Astrocyte (in vitro differentiated cells and primary cell): ENCODE data around the gene RPAP2. TPM values are rescaled to one million over a fixed set of nuclear protein-coding genes. Genes with fewer than 3 reads are reported as not detected.
A peak's percentile ranks its signal among the peaks of the same experiment; 100 is the strongest.

Experiments used
- DNase-seq: peaks from one replicate; pipeline ENCODE4 v3.0.0-alpha.2; 2010; ENCODE audit warnings: low read depth
- FAIRE-seq: peaks from 2 replicates; lab custom pipeline; 2011; peaks lifted over from hg19 to GRCh38; lab: Jason Lieb, UNC
- H2AFZ ChIP-seq: 2 replicates; pipeline ENCODE4 v1.6.0; 2012; ENCODE audit warnings: low read depth, low read length, inconsistent platforms
- H3K27ac ChIP-seq: 2 replicates; pipeline ENCODE4 v1.5.1; 2011; ENCODE audit warnings: low read depth, low read length, inconsistent platforms
- H3K27me3 ChIP-seq: 2 replicates; pipeline ENCODE4 v1.6.0; 2011; ENCODE audit warnings: low read length, inconsistent platforms; ENCODE audit not compliant: insufficient read depth
- H3K36me3 ChIP-seq: 2 replicates; pipeline ENCODE4 v1.5.1; 2011; ENCODE audit warnings: low read length, inconsistent platforms; ENCODE audit not compliant: insufficient read depth
- H3K4me1 ChIP-seq: 2 replicates; pipeline ENCODE4 v1.5.1; 2011; ENCODE audit warnings: low read length, inconsistent platforms; ENCODE audit not compliant: insufficient read depth
- H3K4me2 ChIP-seq: 2 replicates; pipeline ENCODE4 v1.6.0; 2012; ENCODE audit warnings: low read length, inconsistent platforms
- H3K4me3 ChIP-seq: 2 replicates; pipeline ENCODE4 v1.5.1; 2011; ENCODE audit warnings: low read depth, mild to moderate bottlenecking, low read length, inconsistent platforms; ENCODE audit not compliant: insufficient read depth
- H3K79me2 ChIP-seq: 2 replicates; pipeline ENCODE4 v1.6.0; 2012; ENCODE audit warnings: mild to moderate bottlenecking, low read length, inconsistent platforms; ENCODE audit not compliant: insufficient read depth
- H3K9ac ChIP-seq: 2 replicates; pipeline ENCODE4 v1.6.0; 2012; ENCODE audit warnings: mild to moderate bottlenecking, low read length, inconsistent platforms
- H3K9me3 ChIP-seq: 2 replicates; pipeline ENCODE4 v1.5.1; 2012; ENCODE audit warnings: low read depth, mild to moderate bottlenecking, low read length, inconsistent platforms; ENCODE audit not compliant: insufficient read depth
- H4K20me1 ChIP-seq: 2 replicates; pipeline ENCODE4 v1.6.0; 2012; ENCODE audit warnings: low read length, inconsistent platforms; ENCODE audit not compliant: insufficient read depth
- H3K27ac Mint-ChIP-seq: one replicate; pipeline ENCODE4 v1.8.0; 2021; ENCODE audit warnings: mild to moderate bottlenecking, mixed read lengths; ENCODE audit not compliant: unreplicated experiment
- H3K27me3 Mint-ChIP-seq: one replicate; pipeline ENCODE4 v1.8.0; 2021; ENCODE audit warnings: low read depth, mixed read lengths; ENCODE audit not compliant: unreplicated experiment
- H3K36me3 Mint-ChIP-seq: one replicate; pipeline ENCODE4 v1.8.0; 2021; ENCODE audit warnings: low read depth, mixed read lengths; ENCODE audit not compliant: unreplicated experiment
- H3K4me1 Mint-ChIP-seq: one replicate; pipeline ENCODE4 v1.8.0; 2021; ENCODE audit warnings: low read depth, mixed read lengths; ENCODE audit not compliant: unreplicated experiment
- H3K4me3 Mint-ChIP-seq: one replicate; pipeline ENCODE4 v1.8.0; 2021; ENCODE audit warnings: mild to moderate bottlenecking, moderate library complexity, mixed read lengths; ENCODE audit not compliant: unreplicated experiment
- H3K9me3 Mint-ChIP-seq: one replicate; pipeline ENCODE4 v1.8.0; 2021; ENCODE audit warnings: mild to moderate bottlenecking, mixed read lengths; ENCODE audit not compliant: unreplicated experiment
- EZH2 ChIP-seq: IDR thresholded peaks from 2 replicates; pipeline ENCODE4 v1.6.1; 2012; ENCODE audit warnings: mild to moderate bottlenecking, low read length, inconsistent platforms; ENCODE audit not compliant: insufficient read depth
- total RNA-seq: library from RNA; stranded (reverse); gene quantifications from 2 replicates; pipeline ENCODE4 v1.2.1, GENCODE V29; 2021
- TF ChIP-seq, protein P1 (sequence below): IDR thresholded peaks from 2 replicates; pipeline ENCODE4 v1.5.1; 2011; ENCODE audit warnings: low read depth, mild to moderate bottlenecking, inconsistent platforms, low read length, moderate library complexity; ENCODE audit not compliant: insufficient read depth

RPAP2 gene
- total RNA-seq, 1 donor from 2014 or later = 23.0 TPM

DNA sequence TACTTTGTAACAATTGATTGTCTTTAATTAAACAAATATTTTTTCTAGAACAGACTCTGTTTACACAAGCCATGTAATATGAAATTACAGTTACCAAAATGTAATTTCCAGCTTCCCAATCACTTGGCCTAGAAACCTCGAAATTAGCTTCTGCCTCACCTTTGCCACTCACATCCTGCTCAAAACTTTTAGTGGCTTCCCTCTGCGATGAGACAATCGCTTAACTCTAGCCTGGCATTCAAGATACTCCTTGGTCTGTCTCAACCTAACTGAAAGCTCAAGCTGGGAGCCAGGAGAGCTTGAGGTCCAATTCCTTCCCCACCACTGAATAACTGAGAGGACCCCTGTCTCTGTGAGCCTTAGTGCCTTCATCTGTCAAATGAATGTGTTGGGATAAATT lies 145.0 kb downstream of the RPAP2 start:
- Histone ChIP-seq H3K27ac (no peak overlapping the region), H3K4me2 (peak overlapping the region; percentile 10), H3K36me3 (no peaks in the 10 kb centered on the region), H3K4me3 (no peak overlapping the region), H3K79me2 (no peaks in the 10 kb centered on the region), H3K9ac (no peak overlapping the region), H2AFZ (no peak overlapping the region), H3K27me3 (no peaks in the 10 kb centered on the region), H4K20me1 (no peaks in the 10 kb centered on the region), H3K4me1 (peaks cover 5% of the 10 kb centered on the region), H3K9me3 (no peaks in the 10 kb centered on the region)
- Mint-ChIP-seq H3K27ac (peak overlapping the region; percentile 28), H3K4me3 (no peak overlapping the region), H3K4me1 (peaks cover 19% of the 10 kb centered on the region), H3K27me3 (no peaks in the 10 kb centered on the region), H3K9me3 (no peaks in the 10 kb centered on the region), H3K36me3 (no peaks in the 10 kb centered on the region)
- no peak for DNase-seq
- no peak for TF ChIP-seq EZH2
- TF ChIP-seq, protein P1, sequence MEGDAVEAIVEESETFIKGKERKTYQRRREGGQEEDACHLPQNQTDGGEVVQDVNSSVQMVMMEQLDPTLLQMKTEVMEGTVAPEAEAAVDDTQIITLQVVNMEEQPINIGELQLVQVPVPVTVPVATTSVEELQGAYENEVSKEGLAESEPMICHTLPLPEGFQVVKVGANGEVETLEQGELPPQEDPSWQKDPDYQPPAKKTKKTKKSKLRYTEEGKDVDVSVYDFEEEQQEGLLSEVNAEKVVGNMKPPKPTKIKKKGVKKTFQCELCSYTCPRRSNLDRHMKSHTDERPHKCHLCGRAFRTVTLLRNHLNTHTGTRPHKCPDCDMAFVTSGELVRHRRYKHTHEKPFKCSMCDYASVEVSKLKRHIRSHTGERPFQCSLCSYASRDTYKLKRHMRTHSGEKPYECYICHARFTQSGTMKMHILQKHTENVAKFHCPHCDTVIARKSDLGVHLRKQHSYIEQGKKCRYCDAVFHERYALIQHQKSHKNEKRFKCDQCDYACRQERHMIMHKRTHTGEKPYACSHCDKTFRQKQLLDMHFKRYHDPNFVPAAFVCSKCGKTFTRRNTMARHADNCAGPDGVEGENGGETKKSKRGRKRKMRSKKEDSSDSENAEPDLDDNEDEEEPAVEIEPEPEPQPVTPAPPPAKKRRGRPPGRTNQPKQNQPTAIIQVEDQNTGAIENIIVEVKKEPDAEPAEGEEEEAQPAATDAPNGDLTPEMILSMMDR = no peak
- FAIRE-seq = no peak

DNA sequence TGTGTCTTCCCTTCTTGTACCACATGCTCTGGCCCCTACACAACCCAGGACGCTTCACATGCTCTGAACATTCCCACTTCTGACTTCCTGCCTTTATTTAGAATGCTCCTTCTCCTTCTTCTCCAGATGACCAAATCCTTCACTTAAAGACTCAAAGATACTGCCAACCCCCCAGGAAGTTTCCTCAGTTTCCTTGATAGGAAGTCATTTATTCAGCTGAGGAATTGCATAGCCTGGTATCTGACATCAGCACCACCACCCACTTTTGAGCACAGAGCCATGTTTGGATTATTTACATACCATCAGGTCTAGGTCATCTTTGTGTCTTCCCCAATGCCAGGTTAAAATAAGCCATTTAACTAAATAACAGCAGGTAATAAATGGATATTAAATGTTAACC lies 145.5 kb downstream of the RPAP2 start:
- Mint-ChIP-seq H3K27ac (peak overlapping the region; percentile 28), H3K4me1 (peaks cover 19% of the 10 kb centered on the region), H3K27me3 (no peaks in the 10 kb centered on the region), H3K36me3 (no peaks in the 10 kb centered on the region), H3K4me3 (no peak overlapping the region), H3K9me3 (no peaks in the 10 kb centered on the region)
- Histone ChIP-seq H3K27me3 (no peaks in the 10 kb centered on the region), H3K36me3 (no peaks in the 10 kb centered on the region), H3K9me3 (no peaks in the 10 kb centered on the region), H3K27ac (no peak overlapping the region), H4K20me1 (no peaks in the 10 kb centered on the region), H3K9ac (no peak overlapping the region), H3K4me3 (no peak overlapping the region), H3K79me2 (no peaks in the 10 kb centered on the region), H3K4me1 (peaks cover 5% of the 10 kb centered on the region), H3K4me2 (peak overlapping the region; percentile 10), H2AFZ (no peak overlapping the region)
- peak; percentile 55 for DNase-seq
- no peak for TF ChIP-seq EZH2
- TF ChIP-seq, protein P1 = no peak
- no peak for FAIRE-seq

DNA sequence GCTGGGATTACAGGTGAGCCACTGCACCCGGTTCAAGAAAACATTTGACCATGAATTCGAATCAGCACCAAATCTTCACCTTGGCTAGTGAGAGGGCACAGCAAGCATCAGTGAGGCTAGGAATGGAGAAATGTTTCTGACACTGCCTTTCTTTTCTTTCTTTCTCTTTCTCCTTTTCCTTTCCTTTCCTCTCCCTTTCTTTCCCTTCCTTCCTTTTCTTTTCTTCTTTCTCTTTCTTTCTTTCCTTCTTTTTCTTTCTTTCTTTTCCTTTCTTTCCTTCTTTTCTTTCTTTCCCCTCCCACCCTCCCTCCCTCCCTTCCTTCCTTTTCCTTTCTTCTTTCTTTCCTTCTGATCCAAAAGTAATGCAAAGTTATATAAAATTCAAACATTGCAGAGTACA lies 147.0 kb downstream of the RPAP2 start:
- Mint-ChIP-seq H3K27ac (no peak overlapping the region), H3K4me3 (no peak overlapping the region), H3K27me3 (no peaks in the 10 kb centered on the region), H3K4me1 (peaks cover 19% of the 10 kb centered on the region), H3K36me3 (no peaks in the 10 kb centered on the region), H3K9me3 (no peaks in the 10 kb centered on the region)
- FAIRE-seq (no peak), DNase-seq (no peak)
- Histone ChIP-seq H2AFZ (no peak overlapping the region), H3K4me1 (peaks cover 5% of the 10 kb centered on the region), H3K4me3 (no peak overlapping the region), H3K79me2 (no peaks in the 10 kb centered on the region), H3K27ac (no peak overlapping the region), H3K4me2 (no peak overlapping the region), H3K27me3 (no peaks in the 10 kb centered on the region), H3K9ac (no peak overlapping the region), H3K9me3 (no peaks in the 10 kb centered on the region), H4K20me1 (no peaks in the 10 kb centered on the region), H3K36me3 (no peaks in the 10 kb centered on the region)
- TF ChIP-seq EZH2 = no peak
- TF ChIP-seq, protein P1 = no peak
